Measurements from ENCODE around the gene IDH3B.
"Not testable (repeated sequence)": the region's sequence is repeated elsewhere in the genome, so short reads cannot be mapped to it uniquely, and the experiment has no call there.

The IDH3B gene

DNA sequence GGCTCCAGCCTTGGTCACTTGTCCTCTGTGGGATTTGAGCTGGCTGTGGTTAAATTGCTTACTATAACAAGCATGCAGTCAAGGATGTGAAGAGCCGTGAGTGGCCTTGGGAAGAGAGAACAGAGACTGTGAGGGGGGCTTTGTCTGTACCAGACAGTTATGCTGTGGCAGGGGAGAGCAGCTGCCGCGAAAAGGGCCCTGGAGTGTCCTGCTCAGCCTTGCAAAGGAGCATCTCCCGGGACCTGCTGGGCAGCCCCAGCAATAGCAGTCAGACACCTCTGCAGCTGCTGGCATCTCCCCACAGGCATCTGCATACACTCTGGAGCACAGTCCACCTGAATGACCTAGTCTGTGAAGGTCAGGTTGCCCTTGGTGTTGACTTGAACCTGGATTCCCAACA is 34.9 kb upstream of the IDH3B start:
- H3K4me3 ChIP-seq (ENCODE audit: low read depth, low read length) = no peak overlapping the region
- TF ChIP-seq CTCF (IDR thresholded peaks at IDR 0.05; ENCODE audit: borderline replicate concordance, insufficient read depth, low read depth, low read length) = no peak

DNA sequence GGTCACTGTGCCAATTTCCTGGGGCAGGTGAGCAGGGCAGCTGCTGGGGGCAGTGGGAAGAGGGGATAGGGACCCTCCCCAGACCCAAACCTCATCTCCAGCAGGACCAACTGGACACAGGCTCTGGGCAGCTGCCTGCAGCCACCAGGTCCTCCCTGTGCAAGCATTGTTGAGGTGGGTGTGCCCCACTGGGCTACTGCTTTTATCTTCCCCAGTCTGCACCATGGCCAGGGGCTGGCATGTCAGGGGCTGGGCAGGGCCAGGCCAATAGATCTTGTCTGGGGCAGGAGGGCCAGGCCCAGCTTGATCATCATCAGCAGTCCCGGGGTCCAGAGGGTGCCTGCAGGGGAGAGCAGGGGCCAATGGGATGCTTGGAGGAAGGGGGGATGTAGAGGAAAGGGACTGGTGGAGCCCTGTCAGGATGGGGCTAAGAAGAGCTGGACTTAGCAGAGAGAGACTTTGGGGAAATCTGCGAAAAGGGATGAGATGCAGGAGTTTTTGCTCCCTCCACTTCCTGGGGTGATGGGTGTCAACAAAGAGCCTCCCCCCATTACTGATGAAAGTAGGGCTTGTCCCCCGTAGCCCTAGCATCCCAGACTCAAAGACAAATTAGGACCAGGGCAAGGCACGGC is 34.3 kb upstream of the IDH3B start:
- TF ChIP-seq CTCF (IDR thresholded peaks at IDR 0.05; ENCODE audit: borderline replicate concordance, insufficient read depth, low read depth, low read length) = no peak
- H3K4me3 ChIP-seq (ENCODE audit: low read depth, low read length) = no peak overlapping the region

- no peak for TF ChIP-seq CTCF (IDR thresholded peaks at IDR 0.05; ENCODE audit: borderline replicate concordance, insufficient read depth, low read depth, low read length)
- no peak overlapping the region for H3K4me3 ChIP-seq (ENCODE audit: low read depth, low read length)
These were observed 33.8 kb upstream of the IDH3B start for GRCh38 chr20:2697768-2698167.

DNA sequence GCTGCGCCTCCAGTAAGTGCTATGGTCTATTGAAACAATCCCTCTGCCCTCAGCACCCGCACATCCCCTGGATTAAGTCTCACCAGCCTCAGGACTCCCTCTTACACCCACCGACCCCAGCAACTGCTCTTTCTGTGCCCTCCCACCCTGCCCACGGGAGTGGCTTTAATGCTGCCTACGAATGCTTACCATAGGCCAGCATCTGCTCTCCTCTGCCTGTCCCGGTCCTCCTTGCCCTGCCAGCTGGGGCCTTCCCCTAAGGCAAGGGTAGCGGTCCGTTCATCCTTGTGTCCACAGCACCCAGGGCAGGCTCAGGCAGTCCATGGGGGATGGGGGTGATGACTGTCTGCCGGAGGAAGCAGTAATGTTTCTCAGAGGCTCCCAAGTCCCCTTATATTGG is 32.6 kb upstream of the IDH3B start:
- no peak for TF ChIP-seq CTCF (IDR thresholded peaks at IDR 0.05; ENCODE audit: borderline replicate concordance, insufficient read depth, low read depth, low read length)
- H3K4me3 ChIP-seq (ENCODE audit: low read depth, low read length) = no peak overlapping the region

DNA sequence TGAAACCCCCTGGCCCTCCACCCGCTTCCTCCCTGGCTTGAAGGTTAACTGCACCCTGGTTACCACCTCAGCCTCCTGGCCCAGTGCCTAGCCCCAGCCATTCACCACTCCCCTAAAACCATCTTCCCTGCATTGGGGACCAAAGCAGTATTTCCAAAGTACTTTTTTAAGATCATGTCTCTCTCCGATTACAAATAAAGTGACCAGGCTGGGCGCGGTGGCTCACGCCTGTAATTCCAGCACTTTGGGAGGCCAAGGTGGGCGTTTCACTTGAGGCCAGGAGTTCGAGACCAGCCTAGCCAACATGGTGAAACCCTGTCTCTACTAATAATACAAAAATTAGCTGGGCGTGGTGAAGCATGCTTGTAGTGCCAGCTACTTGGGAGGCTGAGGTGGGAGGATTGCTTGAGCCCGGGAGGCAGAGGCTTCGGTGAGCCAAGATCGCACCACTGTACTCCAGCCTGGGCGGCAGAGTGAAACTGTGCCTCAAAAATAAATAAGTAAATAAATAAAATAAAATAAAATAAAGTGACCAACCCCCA is 32.0 kb upstream of the IDH3B start:
- not testable (repeated sequence) for H3K4me3 ChIP-seq (ENCODE audit: low read depth, low read length)

GRCh38 chr20:2695206-2695983 is 31.4 kb upstream of the IDH3B start:
- H3K4me3 ChIP-seq (ENCODE audit: low read depth, low read length) = no peak overlapping the region
- no peak for TF ChIP-seq CTCF (IDR thresholded peaks at IDR 0.05; ENCODE audit: borderline replicate concordance, insufficient read depth, low read depth, low read length)

GRCh38 chr20:2694519-2694918 is 30.5 kb upstream of the IDH3B start:
- no peak overlapping the region for H3K4me3 ChIP-seq (ENCODE audit: low read depth, low read length)
- no peak for TF ChIP-seq CTCF (IDR thresholded peaks at IDR 0.05; ENCODE audit: borderline replicate concordance, insufficient read depth, low read depth, low read length)

All from GM12875 (cell line).